ENCODE results near the gene SPATA13. TPM values are rescaled to one million over a fixed set of nuclear protein-coding genes. Genes with fewer than 3 reads are reported as not detected.

SPATA13 gene
- total and polyA plus RNA-seq, 10 of the 15 experiments (the other 5 are each of a cell fraction or from before 2014, with no cell fraction given), result 2.4 to 11.1 (median 10.2) TPM

GRCh38 chr13:24261566-24261965 is 101.0 kb downstream of the SPATA13 start (continued):
- TF ChIP-seq RBBP5 (conservative IDR thresholded peaks at IDR 0.05) (no peak), NKRF (conservative IDR thresholded peaks at IDR 0.05) (no peak), ZNF384 (IDR thresholded peaks at IDR 0.05; ENCODE audit: borderline replicate concordance, low read depth, low read length) (no peak)

GRCh38 chr13:24263632-24264031 is 103.1 kb downstream of the SPATA13 start:
- Histone ChIP-seq H3K27me3 (replicated peaks in 1 of 2; ENCODE audit: control insufficient read depth in 2 of 2, insufficient read depth in 2 of 2, low read length in 1 of 2) (no peaks in the 10 kb centered on the region), H3K4me1 (ENCODE audit: control insufficient read depth, insufficient read depth, low read length) (peaks cover 22% of the 10 kb centered on the region), H3K9me3 (replicated peaks; ENCODE audit: control insufficient read depth, insufficient read depth, low read length) (no peaks in the 10 kb centered on the region), H3K9ac (ENCODE audit: control insufficient read depth, insufficient read depth, low read length) (no peak overlapping the region), H3K4me2 (ENCODE audit: control insufficient read depth, insufficient read depth) (no peak overlapping the region), H3K27ac (ENCODE audit: control insufficient read depth, insufficient read depth) (no peak overlapping the region), H4K20me1 (ENCODE audit: control insufficient read depth, insufficient read depth) (no peaks in the 10 kb centered on the region), H3K79me2 (ENCODE audit: control insufficient read depth, insufficient read depth, low read length) (no peaks in the 10 kb centered on the region), H3K4me3 (no peak overlapping the region), H3K36me3 (ENCODE audit: control insufficient read depth in 2 of 2, insufficient read depth in 2 of 2, low read length in 1 of 2) (no peaks in the 10 kb centered on the region), H2AFZ (ENCODE audit: control insufficient read depth, low read depth, low read length) (no peak overlapping the region)
- ChIA-PET RAD21 (ENCODE audit: unreplicated experiment) (interaction anchor here (0.8 kb wide), 1 partner anchor 11 kb away, joined by 4 read pairs; no protein-coding TSS in a partner anchor), POLR2A (interaction anchor here (1.0 to 1.6 kb wide), 2 partner anchors 11 to 24 kb away, joined by 4 to 7 read pairs; no protein-coding TSS in a partner anchor), CTCF (interaction anchor here (1.2 to 2.1 kb wide), 3 partner anchors 11 to 303 kb away, joined by 3 to 6 read pairs (median 4); no protein-coding TSS in a partner anchor), SMC1A (ENCODE audit: uncharacterized antibody, unreplicated experiment) (interaction anchor here (1.0 to 1.8 kb wide), 4 partner anchors 8 to 33 kb away, joined by 3 to 7 read pairs (median 3); no protein-coding TSS in a partner anchor)
- FAIRE-seq, result no peak
- WGBS (ENCODE audit: insufficient coverage, insufficient replicate concordance, low lambda C conversion rate, missing lambda C conversion rate), result 100% methylated on average over 4 of the region's 4 CpGs
- in situ Hi-C loops (cut with MboI) (no loop called here), intact Hi-C loops (cut with micrococcal nuclease; ENCODE audit: unreplicated experiment) (no loop called here)
- no peak for DNase-seq (ENCODE audit: low read depth, low spot score)
- no TSS peak for BruUV-seq (replicated peaks)
- ATAC-seq, result no peak
- TF ChIP-seq NR2C2 (IDR thresholded peaks at IDR 0.05; ENCODE audit: borderline replicate concordance, control insufficient read depth, insufficient read length, low read depth) (no peak), TARDBP (IDR thresholded peaks at IDR 0.05; ENCODE audit: borderline replicate concordance) (no peak), CBX3 (IDR thresholded peaks at IDR 0.05; ENCODE audit: borderline replicate concordance, low read depth) (no peak), RB1 (IDR thresholded peaks at IDR 0.05; ENCODE audit: borderline replicate concordance) (no peak), PRDM15 (CRISPR knock-in tag; IDR thresholded peaks at IDR 0.05) (no peak), ZNF384 (IDR thresholded peaks at IDR 0.05; ENCODE audit: borderline replicate concordance, low read depth, low read length) (no peak), ZBTB11 (CRISPR knock-in tag; IDR thresholded peaks at IDR 0.05) (no peak), PKNOX1 (IDR thresholded peaks at IDR 0.05) (no peak)

All from GM12878 (cell line).